ENCODE measurements around the gene SHPK.

Gene SHPK

DNA sequence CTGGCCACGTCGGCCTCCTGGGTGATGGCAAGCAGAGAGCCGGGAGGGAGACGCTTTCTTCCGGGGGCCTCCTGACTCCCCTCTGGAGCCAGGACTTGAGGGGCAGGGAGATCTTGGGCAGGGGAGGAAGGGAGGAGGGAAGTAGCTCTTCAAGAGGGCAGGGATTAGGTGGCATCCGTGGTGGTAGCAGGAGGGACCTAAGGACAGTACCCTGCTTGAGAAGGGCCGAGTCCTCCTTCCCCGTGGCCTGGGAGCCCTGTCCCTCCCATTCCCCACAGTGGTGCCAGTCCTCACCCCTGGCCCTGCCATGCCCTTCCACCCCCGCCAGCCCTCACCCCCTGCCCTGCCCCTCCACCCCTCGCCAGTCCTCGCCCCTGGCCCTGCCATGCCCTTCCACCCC is 19.7 kb upstream of the SHPK start:
- TF ChIP-seq TOX (CRISPR knock-in tag; IDR thresholded peaks at IDR 0.05; ENCODE audit: borderline replicate concordance) (no peak), RARB (CRISPR knock-in tag; IDR thresholded peaks at IDR 0.05) (no peak), OSR1 (CRISPR knock-in tag; IDR thresholded peaks at IDR 0.05) (no peak)
- TF ChIP-seq, protein P1, sequence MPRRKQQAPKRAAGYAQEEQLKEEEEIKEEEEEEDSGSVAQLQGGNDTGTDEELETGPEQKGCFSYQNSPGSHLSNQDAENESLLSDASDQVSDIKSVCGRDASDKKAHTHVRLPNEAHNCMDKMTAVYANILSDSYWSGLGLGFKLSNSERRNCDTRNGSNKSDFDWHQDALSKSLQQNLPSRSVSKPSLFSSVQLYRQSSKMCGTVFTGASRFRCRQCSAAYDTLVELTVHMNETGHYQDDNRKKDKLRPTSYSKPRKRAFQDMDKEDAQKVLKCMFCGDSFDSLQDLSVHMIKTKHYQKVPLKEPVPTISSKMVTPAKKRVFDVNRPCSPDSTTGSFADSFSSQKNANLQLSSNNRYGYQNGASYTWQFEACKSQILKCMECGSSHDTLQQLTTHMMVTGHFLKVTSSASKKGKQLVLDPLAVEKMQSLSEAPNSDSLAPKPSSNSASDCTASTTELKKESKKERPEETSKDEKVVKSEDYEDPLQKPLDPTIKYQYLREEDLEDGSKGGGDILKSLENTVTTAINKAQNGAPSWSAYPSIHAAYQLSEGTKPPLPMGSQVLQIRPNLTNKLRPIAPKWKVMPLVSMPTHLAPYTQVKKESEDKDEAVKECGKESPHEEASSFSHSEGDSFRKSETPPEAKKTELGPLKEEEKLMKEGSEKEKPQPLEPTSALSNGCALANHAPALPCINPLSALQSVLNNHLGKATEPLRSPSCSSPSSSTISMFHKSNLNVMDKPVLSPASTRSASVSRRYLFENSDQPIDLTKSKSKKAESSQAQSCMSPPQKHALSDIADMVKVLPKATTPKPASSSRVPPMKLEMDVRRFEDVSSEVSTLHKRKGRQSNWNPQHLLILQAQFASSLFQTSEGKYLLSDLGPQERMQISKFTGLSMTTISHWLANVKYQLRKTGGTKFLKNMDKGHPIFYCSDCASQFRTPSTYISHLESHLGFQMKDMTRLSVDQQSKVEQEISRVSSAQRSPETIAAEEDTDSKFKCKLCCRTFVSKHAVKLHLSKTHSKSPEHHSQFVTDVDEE (CRISPR knock-in tag; IDR thresholded peaks at IDR 0.05): no peak
- no peak for ATAC-seq

DNA sequence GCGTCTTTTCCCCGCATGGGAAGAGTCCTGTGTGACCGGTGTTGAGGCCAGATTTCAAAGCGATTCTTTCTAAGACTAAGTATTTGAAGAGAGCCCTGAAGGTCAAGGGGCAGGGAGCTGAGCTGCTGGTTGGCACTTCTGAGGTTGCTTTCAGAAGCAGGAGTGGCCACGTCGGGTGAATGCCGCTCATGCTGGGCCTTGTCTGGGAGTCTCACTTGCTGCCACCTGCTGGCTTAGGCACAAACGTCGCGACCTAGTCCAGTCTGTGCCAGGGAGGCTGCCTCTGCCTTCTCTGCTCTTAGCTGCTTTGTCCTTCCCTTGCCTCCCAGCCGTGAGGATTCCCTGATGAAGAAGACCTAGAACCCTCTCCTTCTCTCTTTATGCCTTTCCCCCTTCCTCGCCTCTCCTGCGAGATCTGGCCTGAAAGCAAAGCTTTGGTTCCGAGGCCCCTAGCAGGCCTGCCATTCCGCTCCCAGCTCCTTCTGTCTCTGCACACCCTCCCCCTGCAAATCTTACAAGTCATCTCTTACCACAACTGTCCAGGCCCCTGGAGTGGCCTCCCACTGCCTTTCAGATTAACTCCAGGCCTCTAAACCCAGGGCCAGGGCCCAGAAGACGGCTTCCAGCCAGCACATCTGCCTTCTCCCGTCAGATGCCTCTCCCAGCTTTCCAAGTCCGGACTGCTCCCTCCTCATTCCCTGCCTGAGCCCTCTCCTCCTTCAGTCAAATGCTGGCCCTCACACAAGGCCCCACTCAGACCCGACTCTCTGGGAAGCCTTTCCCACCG is 11.9 kb upstream of the SHPK start:
- ATAC-seq: peak; percentile 94
- TF ChIP-seq ZC3H10 (CRISPR knock-in tag; IDR thresholded peaks at IDR 0.05) (no peak), ZFP3 (CRISPR knock-in tag; IDR thresholded peaks at IDR 0.05) (no peak), GLIS3 (CRISPR knock-in tag; IDR thresholded peaks at IDR 0.05) (no peak), ARNTL (CRISPR knock-in tag; IDR thresholded peaks at IDR 0.05; ENCODE audit: borderline replicate concordance, low read depth) (no peak), RARB (CRISPR knock-in tag; IDR thresholded peaks at IDR 0.05) (no peak), SNAI2 (CRISPR knock-in tag; IDR thresholded peaks at IDR 0.05) (no peak), OSR1 (CRISPR knock-in tag; IDR thresholded peaks at IDR 0.05) (no peak), PPARA (CRISPR knock-in tag; IDR thresholded peaks at IDR 0.05; ENCODE audit: borderline replicate concordance) (no peak)
- TF ChIP-seq, protein P2, sequence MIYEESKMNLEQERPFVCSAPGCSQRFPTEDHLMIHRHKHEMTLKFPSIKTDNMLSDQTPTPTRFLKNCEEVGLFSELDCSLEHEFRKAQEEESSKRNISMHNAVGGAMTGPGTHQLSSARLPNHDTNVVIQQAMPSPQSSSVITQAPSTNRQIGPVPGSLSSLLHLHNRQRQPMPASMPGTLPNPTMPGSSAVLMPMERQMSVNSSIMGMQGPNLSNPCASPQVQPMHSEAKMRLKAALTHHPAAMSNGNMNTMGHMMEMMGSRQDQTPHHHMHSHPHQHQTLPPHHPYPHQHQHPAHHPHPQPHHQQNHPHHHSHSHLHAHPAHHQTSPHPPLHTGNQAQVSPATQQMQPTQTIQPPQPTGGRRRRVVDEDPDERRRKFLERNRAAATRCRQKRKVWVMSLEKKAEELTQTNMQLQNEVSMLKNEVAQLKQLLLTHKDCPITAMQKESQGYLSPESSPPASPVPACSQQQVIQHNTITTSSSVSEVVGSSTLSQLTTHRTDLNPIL (CRISPR knock-in tag; IDR thresholded peaks at IDR 0.05; ENCODE audit: low read depth): no peak
- TF ChIP-seq, protein P3, sequence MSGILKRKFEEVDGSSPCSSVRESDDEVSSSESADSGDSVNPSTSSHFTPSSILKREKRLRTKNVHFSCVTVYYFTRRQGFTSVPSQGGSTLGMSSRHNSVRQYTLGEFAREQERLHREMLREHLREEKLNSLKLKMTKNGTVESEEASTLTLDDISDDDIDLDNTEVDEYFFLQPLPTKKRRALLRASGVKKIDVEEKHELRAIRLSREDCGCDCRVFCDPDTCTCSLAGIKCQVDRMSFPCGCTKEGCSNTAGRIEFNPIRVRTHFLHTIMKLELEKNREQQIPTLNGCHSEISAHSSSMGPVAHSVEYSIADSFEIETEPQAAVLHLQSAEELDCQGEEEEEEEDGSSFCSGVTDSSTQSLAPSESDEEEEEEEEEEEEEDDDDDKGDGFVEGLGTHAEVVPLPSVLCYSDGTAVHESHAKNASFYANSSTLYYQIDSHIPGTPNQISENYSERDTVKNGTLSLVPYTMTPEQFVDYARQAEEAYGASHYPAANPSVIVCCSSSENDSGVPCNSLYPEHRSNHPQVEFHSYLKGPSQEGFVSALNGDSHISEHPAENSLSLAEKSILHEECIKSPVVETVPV (CRISPR knock-in tag; IDR thresholded peaks at IDR 0.05): no peak

DNA sequence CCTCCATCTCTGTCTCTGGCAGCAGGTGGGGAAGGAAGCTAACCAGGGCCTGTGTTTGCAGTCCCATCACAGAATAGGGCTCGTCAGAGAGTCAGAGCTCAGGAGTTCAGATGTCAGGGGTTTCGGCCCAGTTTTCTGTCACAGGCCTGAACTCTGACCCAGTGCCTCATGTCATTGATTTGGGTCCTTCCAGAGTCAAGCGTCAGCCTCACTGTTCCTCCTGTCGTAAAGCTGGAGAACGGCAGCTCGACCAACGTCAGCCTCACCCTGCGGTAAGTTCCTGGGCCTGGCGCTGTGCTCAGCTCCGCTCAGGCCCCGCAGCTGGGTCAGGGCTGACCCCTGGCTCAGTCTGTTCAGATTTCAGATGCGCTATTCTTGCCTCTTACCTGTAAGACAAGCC is 11.2 kb upstream of the SHPK start:
- no peak for ATAC-seq
- TF ChIP-seq PPARA (CRISPR knock-in tag; IDR thresholded peaks at IDR 0.05; ENCODE audit: borderline replicate concordance): no peak
- no peak for TF ChIP-seq ZNF8 (CRISPR knock-in tag; IDR thresholded peaks at IDR 0.05)
- TF ChIP-seq ZFP3 (CRISPR knock-in tag; IDR thresholded peaks at IDR 0.05): no peak
- no peak for TF ChIP-seq ZNF70 (CRISPR knock-in tag; IDR thresholded peaks at IDR 0.05)
- TF ChIP-seq CSDC2 (CRISPR knock-in tag; IDR thresholded peaks at IDR 0.05): no peak
- TF ChIP-seq SNAI2 (CRISPR knock-in tag; IDR thresholded peaks at IDR 0.05): no peak
- TF ChIP-seq, protein P2 (CRISPR knock-in tag; IDR thresholded peaks at IDR 0.05; ENCODE audit: low read depth): no peak
- TF ChIP-seq TCF4 (CRISPR knock-in tag; IDR thresholded peaks at IDR 0.05; ENCODE audit: borderline replicate concordance): no peak
- no peak for TF ChIP-seq GLIS3 (CRISPR knock-in tag; IDR thresholded peaks at IDR 0.05)
- TF ChIP-seq TOX (CRISPR knock-in tag; IDR thresholded peaks at IDR 0.05; ENCODE audit: borderline replicate concordance): no peak
- TF ChIP-seq, protein P4, sequence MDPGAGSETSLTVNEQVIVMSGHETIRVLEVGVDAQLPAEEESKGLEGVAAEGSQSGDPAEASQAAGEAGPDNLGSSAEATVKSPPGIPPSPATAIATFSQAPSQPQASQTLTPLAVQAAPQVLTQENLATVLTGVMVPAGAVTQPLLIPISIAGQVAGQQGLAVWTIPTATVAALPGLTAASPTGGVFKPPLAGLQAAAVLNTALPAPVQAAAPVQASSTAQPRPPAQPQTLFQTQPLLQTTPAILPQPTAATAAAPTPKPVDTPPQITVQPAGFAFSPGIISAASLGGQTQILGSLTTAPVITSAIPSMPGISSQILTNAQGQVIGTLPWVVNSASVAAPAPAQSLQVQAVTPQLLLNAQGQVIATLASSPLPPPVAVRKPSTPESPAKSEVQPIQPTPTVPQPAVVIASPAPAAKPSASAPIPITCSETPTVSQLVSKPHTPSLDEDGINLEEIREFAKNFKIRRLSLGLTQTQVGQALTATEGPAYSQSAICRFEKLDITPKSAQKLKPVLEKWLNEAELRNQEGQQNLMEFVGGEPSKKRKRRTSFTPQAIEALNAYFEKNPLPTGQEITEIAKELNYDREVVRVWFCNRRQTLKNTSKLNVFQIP (CRISPR knock-in tag; IDR thresholded peaks at IDR 0.05; ENCODE audit: borderline replicate concordance, low read depth): no peak
- no peak for TF ChIP-seq ISL1 (CRISPR knock-in tag; IDR thresholded peaks at IDR 0.05)
- TF ChIP-seq, protein P3 (CRISPR knock-in tag; IDR thresholded peaks at IDR 0.05): no peak
- no peak for TF ChIP-seq ZNF565 (CRISPR knock-in tag; conservative IDR thresholded peaks at IDR 0.05; ENCODE audit: low read depth)
- no peak for TF ChIP-seq ZC3H10 (CRISPR knock-in tag; IDR thresholded peaks at IDR 0.05)
- no peak for TF ChIP-seq ARNTL (CRISPR knock-in tag; IDR thresholded peaks at IDR 0.05; ENCODE audit: borderline replicate concordance, low read depth)
- TF ChIP-seq, protein P1 (CRISPR knock-in tag; IDR thresholded peaks at IDR 0.05): no peak
- no peak for TF ChIP-seq ESRRG (CRISPR knock-in tag; IDR thresholded peaks at IDR 0.05)

All from SK-N-SH treated with all-trans-retinoic acid at 6 μM for 48 hours (cell line).